PC-9 (cell line): ENCODE results near the gene OR2AG1.

Source experiments
- CTCF ChIP-seq: fragments of 200-600 bp; sonication (generic); conservative IDR thresholded peaks from 2 replicates; pipeline ENCODE4 v1.6.1; 2017; ENCODE audit warnings: mixed run types, antibody characterized with exemption, mild to moderate bottlenecking, moderate library complexity
- EZH2 ChIP-seq: fragments of 200-600 bp; sonication (generic); IDR thresholded peaks from 2 replicates; pipeline ENCODE4 v1.8.0; 2017; ENCODE audit warnings: antibody characterized with exemption, low read depth

- TF ChIP-seq CTCF, result no peak
- TF ChIP-seq EZH2, result no peak
Measured at GRCh38 chr11:6782720-6783119, at the start of gene OR2AG1.
